HG02970 (cell line): ENCODE measurements around the gene CYP1A2.
"Not testable (repeated sequence)": the region's sequence is repeated elsewhere in the genome, so short reads cannot be mapped to it uniquely, and the experiment has no call there.

Experiments
- ATAC-seq: cut with Tn5 transposase; IDR thresholded peaks from one replicate; pipeline ENCODE4 v1.9.1; 2021; ENCODE audit warnings: mild to moderate bottlenecking, moderate library complexity, moderate number of reproducible peaks; ENCODE audit not compliant: unreplicated experiment, low FRiP score

CYP1A2 gene

DNA sequence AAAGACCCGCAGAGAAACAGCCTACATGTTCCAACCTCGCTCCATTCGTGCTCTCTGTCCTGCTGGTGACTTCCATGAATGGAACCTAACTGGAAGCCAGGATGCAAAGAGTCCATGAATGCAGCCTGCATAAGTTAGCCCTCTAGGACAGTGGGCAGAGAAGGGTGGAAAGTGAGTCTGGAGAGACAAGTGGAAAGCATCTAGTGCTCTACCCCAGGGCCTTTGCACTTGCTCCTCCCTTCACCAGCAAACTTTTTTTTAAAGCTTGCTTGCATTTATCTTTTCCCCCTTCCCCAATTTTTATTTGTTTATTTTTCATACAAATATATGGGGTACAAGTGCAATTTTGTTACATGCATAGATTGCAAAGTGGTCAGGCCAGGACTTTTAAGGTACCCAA is 15.4 kb upstream of the CYP1A2 start:
- no peak for ATAC-seq

DNA sequence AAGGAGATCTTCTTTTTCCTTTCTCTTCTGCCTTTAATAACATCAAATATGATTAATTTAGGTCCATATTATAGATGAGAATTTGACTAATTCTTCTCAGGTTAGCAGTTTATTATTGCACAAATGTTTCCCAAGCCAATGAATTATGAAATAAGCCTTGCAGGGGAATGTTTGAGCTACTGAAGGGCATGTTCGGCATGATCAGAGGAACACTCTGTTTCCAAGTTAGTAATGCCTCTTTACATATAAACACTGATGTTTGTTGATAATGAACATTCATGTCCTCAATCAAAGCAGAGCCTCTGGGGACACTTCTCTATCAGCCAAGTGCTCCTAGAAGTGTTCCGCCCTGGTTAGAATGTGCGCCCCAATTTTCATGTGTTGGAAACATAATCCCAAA is 13.3 kb upstream of the CYP1A2 start:
- ATAC-seq = no peak

DNA sequence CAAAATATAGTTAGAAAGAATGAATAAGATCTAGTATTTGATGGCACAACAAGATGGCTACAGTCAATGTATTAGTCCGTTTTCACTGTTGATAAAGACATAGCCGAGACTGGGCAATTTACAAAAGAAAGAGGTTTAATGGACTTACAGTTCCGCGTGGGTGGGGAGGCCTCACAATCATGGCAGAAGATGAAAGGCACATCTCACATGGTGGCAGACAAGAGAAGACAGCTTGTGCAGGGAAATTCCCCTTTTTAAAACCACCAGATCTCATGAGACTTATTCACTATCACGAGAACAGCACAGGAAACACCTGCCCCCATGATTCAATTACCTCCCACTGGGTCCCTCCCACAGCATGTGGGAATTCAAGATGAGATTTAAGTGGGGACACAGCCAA is 10.4 kb upstream of the CYP1A2 start:
- not testable (repeated sequence) for ATAC-seq

DNA sequence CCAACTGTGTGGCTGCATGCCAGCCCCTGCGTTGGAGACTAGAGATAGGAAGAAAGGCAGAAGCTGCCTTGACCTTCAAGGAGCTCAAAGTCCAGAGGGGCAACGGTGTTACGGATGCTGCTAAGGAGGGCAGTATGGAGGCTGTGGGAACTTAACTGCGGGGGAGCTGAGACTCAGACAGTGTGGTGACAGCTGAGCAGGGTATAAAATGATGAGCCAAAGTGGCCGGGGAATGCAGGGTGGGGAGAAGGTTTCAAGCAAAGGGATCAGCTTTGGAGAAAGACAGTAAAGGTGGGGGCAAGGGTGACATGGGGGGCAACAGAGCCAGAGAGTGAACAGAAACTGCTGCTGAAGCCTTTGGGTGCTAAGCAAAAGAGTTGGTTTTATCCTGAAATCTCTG is 6.2 kb upstream of the CYP1A2 start:
- ATAC-seq = no peak

DNA sequence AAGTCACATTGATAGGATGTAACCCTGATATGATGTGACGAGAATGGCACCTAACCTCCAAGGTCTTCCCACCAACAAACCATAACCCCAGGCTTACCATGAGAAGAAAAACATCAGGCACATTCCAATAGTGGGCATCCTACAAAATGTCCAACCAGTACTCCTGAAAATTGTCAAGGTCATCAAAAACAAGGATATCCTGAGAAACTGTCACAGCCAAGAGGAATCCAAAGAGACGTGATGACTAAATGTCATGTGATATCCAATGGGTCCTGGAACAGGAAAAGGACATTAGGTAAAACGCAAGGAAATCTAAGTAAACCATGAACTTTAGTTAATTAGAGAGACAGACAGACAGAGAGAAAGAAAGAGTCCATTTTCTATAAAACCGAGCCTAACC is 2.3 kb upstream of the CYP1A2 start:
- no peak for ATAC-seq

DNA sequence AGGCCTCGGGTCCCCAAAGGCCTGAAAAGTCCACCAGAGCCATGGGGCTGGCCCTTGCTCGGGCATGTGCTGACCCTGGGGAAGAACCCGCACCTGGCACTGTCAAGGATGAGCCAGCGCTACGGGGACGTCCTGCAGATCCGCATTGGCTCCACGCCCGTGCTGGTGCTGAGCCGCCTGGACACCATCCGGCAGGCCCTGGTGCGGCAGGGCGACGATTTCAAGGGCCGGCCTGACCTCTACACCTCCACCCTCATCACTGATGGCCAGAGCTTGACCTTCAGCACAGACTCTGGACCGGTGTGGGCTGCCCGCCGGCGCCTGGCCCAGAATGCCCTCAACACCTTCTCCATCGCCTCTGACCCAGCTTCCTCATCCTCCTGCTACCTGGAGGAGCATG is 1.2 kb downstream of the CYP1A2 start:
- no peak for ATAC-seq

DNA sequence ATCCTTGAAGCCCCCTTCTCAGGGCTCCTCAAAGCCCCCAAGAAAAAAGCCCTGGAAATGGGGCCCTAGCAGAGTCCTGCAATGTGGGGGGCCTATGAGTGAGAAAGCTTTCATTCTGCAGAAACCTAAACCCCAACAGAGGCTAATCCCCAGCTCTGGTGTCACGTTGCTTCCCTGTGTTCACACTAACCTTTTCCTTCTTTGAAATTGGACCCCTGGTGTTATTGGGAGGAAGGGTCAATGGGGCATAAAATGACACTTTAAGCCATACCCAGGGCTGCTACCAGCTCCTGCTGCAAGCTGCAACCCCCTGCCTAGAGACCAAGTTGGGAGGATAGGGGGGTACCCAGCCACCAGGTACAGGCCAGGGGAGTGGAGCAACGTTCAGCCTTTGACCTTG is 2.1 kb downstream of the CYP1A2 start:
- ATAC-seq = no peak

DNA sequence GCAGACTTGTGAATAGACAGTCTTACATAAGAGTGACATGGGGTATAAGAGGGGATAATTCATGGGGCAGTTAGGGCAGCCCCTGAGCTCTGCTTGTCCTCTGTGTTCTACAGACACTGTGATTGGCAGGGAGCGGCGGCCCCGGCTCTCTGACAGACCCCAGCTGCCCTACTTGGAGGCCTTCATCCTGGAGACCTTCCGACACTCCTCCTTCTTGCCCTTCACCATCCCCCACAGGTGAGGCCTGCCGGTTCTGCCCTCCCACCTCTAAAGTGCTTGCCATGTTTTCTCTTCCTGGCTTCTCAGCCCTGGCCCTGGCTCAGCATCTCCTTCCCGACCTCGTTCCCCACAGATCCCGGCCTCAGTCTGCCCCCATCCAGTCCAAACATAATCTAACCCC is 3.4 kb downstream of the CYP1A2 start:
- ATAC-seq = no peak

DNA sequence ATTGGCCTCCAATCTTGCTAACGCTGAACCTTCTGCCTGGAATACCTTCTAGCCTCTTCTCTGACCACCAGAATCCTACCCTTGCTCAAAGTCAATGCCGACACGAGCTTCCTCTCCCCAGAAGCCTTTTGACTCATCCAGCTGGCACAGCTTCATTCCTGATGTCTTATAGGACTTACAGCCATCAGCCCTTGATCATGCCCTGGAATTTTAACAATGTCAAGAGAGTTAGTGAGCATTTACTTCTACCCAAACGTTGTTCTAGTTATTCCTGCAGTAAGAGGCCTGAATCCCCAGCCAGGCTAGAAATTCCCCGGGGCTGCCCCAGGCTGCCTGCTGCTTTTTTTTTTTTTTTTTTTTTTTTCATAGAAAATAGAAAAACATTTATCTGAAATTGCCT is 3.9 kb downstream of the CYP1A2 start:
- no peak for ATAC-seq

DNA sequence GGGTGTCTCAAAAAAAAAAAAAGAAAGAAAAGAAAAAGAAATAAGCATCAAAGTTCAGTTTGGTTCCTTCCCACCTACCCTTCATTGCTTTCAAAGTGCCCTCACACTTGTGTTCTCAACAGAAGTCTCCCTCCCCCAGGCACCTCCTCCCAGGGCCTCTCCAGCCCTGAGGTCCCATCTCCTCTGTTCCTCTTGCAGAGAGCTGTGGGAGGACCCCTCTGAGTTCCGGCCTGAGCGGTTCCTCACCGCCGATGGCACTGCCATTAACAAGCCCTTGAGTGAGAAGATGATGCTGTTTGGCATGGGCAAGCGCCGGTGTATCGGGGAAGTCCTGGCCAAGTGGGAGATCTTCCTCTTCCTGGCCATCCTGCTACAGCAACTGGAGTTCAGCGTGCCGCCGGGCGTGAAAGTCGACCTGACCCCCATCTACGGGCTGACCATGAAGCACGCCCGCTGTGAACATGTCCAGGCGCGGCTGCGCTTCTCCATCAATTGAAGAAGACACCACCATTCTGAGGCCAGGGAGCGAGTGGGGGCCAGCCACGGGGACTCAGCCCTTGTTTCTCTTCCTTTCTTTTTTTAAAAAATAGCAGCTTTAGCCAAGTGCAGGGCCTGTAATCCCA is 6.1 kb downstream of the CYP1A2 start:
- ATAC-seq = no peak

DNA sequence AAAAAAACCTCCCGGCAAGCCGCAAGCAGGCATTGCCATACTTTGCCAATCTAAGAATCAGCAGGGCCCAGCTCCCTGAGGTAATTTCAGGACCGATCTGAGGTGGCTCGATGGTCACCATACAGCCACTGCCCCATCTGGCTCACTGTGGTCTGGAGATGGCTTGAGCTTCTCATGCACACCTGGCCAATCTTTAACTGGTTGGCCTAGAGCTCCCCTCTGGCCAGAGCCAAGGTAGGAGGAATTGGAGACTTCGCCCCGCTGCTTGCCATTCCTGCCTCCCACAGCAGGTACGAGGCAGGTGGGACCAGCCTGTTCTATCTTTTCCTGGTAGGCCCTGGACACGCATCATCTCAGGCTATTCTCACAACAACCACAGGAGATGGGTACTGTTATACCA is 10.1 kb downstream of the CYP1A2 start:
- no peak for ATAC-seq

DNA sequence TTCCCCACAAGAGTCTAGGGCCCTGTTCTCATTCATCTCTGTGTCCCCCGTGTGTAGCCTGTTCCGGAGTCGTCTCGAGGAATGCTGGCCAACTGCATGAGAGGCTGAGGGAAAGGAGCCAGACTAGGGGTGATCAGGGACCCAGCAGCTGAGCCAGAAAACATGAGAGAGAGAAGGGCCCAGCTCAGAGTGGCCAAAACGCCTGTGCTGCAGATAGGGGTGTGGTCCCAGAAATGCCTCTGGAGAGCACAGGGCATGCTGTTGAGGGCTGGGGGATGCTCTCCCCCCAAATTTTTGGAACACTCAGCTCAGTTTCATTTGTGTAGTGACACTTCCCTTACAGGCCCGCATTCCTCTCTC is 14.1 kb downstream of the CYP1A2 start:
- ATAC-seq = no peak

DNA sequence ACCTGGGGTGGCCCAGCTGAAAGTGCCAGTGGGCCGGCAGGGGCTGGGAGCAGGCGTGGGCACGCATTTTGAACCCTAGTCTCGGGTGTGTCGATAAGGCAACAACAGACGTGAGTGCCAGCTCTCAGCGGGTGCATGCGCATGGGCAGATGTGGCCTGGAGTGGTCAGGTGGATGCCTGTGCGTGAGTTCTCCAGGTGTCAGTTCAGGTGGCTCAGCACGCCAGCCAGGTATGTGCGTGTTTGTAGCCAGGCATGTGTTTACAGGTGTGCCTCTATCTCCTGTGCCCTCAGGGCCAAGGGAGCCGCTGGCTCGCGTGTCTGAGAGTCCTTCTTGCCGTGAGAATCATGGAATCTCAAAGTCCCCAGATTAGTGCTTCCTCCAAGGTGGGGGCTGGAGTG is 14.8 kb downstream of the CYP1A2 start:
- no peak for ATAC-seq

DNA sequence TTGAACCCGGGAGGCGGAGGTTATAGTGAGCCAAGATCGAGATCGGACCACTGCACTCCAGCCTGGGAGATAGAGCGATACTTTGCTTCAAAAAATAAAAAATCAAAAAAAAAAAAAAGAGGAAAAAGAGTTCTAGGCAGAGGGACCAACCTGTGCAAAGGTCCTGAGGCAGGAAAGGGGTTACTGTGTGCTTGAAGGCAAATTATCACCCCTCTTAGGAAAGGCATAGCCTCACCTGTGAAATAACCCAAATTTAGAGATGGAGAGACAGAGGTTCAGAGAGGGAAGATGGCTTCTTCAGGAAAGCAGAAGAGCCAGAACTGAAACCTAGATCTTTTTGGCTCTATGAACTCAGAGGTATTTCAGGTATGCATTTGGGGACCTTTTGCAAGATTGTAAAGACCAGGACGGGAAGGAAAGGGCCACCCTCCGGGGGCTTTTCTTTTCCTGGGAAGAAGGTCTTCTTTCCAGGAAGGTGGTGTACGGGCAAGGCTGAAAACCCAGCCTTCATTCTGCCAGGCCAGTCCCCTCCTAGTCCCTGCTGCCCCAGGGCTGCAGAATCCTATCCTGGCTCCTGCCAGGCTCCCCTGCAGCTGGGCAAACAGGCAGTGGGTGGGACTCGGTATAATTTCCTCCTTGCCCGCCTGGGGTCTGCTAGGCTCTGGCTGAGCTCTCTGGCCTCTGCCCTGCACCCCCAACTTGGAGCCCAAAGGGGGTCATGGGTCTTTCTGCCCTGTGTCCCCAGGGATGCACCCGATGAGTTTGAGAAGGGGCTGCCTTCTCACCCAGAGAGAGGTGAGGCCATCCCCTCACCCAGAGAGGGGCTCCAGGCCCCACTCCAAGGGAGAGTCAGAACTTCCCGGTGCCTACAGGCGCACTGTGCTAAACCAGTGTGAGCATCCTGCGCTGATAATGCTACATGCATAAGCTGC is 18.8 kb downstream of the CYP1A2 start:
- no peak for ATAC-seq

DNA sequence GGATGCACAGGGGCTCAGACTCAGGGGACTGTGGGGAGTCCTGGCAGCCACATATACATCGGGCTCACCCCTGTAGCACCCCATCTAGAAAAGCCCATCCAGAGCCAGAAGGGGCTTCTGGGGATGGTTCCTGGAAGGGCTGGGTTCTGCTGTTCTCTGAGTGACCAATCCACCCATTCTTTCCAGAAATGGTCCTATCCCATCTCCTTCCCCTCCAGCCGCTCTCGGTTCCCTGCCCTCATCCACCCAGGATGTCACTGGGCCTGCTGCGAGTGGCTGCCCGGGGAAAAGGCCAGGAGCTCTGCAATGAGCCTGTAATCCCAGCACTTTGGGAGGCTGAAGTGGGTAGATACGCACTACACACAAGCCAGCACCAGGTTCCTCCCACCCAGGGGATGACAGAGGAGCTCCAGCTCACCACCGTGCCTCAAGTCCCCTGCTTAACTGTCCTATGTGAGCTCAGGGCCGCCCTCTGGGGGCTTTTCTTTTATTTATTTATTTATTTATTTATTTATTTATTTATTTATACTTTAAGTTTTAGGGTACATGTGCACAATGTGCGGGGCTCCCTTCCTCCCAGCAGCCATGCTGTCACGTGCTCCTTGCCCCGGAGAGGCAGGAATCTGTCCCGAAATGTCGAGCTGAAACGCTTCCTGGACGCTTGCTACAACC is 19.6 kb downstream of the CYP1A2 start:
- ATAC-seq = no peak

DNA sequence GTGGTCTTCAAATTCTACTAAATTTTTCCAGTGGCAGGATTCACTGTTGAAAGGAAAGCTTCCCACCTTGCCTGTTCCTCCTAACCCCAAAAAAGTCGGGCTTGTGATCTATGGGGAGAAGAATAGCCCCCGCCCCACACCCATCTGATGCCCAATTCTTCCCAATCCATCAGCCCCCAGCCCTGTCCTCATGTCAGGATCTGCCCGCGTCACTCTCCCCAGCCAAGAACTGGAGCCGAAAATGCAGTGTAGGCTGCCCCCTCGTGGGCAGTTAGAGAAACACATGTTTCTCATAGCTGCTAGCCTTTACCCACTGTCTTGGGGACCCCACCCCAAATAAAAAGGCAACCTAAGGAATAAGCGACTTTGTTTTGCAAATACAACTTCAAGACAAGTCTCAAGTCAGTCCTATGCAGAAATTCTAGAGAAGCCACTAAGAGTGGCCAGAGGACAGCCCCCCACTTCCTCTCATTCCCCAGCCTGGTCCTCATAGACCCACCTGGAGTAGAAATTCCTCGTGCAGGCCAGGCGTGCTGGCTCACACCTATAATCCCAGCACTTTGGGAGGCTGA is 20.2 kb downstream of the CYP1A2 start:
- no peak for ATAC-seq

DNA sequence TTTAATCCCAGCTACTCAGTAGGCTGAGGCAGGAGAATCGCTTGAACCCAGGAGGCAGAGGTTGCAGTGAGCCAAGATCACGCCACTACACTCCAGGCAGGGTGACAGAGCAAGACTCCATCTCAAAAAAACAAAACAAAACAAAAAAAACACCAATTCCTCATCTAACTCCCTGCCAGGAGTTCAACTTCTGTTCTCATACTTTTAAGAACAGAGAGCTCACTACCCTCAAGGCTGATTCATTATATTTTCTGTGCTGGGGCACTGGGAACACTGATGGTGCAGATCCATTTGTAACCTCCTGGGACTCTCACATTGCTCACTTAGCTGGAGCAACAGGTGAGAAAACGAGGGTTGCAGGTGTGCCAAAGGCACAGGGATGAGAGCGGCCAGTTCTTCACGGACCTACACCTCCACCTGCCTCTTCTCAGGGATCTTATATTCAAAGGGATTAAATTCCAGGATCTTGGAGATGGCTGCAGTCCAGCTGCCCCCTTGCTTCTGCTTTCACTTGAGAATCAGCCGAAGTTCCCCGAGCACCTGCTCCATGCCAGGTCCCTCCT is 20.9 kb downstream of the CYP1A2 start:
- no peak for ATAC-seq

DNA sequence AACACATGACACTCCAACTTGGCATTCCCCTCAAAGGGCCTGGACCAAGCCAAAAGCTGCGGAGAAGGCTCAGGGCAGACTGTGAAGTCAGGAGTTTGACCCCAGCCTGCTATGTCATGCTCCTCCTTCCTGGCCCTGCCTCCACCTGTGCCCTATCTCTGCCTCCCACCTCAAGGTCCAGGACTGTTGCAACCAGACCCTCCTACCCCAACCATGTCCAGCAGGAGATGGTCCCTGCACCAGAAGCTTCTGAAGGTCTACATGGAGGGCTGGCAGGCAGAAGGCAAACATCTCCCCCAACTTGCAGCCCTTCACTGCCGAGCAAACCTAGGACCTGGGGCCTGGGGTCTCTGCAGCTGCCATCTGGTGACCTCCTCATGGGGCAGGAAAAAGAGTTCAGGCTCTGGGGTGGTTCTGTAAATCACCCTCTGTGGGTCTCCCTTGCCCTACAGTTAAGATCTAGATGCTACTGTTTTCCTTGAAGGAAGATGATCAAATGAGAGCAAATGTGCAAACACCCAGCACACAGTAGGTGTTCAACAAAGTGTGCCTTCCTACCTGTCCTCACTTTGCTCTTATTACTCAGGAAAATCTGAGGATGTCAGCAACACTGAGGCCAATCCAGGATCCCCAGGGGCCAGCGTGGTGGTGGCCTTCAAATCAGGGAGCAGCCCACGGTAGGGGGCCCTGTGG is 21.7 kb downstream of the CYP1A2 start:
- no peak for ATAC-seq

DNA sequence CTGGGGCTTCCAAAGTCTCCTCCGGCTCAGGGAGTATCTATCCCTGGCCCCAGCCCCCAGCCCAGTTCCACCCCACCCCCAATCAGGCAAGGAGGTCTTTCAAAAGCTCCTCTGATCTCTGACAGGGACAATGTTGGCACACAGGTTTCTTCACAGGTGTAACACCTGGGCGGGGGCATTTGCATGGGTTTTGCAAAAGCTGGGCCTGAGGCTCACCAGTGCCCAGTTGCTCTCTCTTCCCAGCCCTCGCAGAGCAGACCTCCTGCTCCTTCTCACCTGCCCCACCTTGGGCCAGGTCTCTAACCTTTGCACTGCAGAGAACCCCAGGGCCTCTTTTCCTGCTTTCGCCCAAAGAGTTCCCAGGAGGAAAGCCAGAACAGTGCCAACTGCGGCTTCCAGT is 24.7 kb downstream of the CYP1A2 start:
- ATAC-seq = no peak

DNA sequence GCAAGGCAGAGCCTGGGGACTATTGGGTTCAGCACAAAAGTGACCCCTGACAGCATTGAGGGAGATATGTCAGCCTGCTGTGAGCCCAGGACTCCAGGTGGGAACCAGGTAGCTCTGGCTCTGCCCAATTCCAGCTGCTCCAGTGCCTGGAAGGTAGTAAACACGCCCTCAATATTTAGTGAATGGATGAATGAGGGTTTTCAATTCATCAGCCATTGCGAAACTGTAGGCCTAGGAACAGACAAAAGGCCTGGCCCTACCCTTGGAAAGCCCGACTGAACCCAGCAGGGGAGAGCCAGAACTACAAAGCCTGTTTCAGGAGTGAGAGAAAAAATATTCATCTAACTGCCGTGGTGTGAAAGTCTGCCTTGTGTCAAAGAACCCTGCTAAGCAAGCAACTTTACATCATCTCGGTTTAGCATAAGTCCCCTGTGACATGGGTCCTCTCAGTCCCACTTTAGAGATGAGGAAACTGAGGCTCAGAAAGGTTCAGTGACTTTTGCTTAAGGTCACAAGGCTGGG is 25.1 kb downstream of the CYP1A2 start:
- no peak for ATAC-seq
